Epithelial cell of proximal tubule (primary cell): Measurements from ENCODE around the gene IGF2BP1. TPM values are rescaled to one million over a fixed set of nuclear protein-coding genes. Genes with fewer than 3 reads are reported as not detected.

Experiments used
- DNase-seq: peaks from one replicate; pipeline ENCODE4 v3.0.0-alpha.2; 2011; ENCODE audit warnings: low read depth
- H3K4me3 ChIP-seq: 2 replicates; pipeline ENCODE4 v1.5.1; 2011; ENCODE audit warnings: low read depth, mild to moderate bottlenecking, low read length
- total RNA-seq: library from RNA; depleted of rRNA; stranded (reverse); fragments of >200 nt; gene quantifications from 2 replicates; pipeline ENCODE4 v1.2.3, GENCODE V29; 2015
- TF ChIP-seq, protein P1 (sequence below): conservative IDR thresholded peaks from 2 replicates; pipeline ENCODE4 v1.5.1; 2012; ENCODE audit warnings: low read depth, mild to moderate bottlenecking, low read length

The IGF2BP1 gene
- total RNA-seq, 1 donor from 2014 or later, result 9.0 TPM

- no peak for DNase-seq
- H3K4me3 ChIP-seq, result no peak overlapping the region
- TF ChIP-seq, protein P1, sequence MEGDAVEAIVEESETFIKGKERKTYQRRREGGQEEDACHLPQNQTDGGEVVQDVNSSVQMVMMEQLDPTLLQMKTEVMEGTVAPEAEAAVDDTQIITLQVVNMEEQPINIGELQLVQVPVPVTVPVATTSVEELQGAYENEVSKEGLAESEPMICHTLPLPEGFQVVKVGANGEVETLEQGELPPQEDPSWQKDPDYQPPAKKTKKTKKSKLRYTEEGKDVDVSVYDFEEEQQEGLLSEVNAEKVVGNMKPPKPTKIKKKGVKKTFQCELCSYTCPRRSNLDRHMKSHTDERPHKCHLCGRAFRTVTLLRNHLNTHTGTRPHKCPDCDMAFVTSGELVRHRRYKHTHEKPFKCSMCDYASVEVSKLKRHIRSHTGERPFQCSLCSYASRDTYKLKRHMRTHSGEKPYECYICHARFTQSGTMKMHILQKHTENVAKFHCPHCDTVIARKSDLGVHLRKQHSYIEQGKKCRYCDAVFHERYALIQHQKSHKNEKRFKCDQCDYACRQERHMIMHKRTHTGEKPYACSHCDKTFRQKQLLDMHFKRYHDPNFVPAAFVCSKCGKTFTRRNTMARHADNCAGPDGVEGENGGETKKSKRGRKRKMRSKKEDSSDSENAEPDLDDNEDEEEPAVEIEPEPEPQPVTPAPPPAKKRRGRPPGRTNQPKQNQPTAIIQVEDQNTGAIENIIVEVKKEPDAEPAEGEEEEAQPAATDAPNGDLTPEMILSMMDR, result no peak
Measured at GRCh38 chr17:49041527-49041926, 44.3 kb downstream of the IGF2BP1 start.

DNA sequence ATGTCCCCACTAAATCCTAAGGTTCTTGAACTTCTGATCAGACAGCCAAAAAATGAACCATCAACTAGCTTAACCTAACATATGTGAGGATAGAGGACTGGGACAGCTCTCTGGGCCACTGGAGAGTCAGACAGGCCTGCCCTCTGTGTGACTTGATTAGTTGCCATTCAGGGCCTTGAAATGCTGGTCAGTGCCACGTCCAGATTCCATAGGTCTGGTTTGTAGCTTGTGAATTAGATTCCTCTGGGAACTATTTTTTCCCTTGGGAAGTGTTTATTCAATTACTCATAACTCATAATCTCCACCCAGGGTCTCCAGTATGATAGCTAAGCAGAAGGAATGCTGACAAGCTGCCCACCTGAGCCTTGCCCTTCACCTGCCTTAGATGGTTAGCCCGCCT lies 48.2 kb downstream of the IGF2BP1 start:
- TF ChIP-seq, protein P1, result no peak
- H3K4me3 ChIP-seq, result no peak overlapping the region
- no peak for DNase-seq

DNA sequence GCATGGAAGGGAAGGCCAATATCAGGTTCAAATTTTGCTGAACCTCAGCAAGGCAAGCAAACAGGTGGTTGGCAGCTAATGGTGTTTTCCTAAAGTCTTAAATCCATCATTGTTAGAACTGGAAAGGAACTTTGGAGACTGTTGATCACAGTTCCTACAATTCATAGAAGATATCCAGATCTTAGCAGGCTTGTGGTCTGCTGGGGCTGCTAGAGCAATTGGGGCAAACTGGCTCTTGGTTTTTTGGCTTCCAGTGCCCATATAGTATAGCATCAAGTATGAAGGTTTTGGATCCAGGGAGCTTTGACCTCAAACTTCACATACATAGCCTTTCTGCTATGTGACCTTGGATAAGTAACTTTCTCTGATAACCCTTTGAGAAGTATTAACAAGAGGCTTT lies 49.7 kb downstream of the IGF2BP1 start:
- no peak for DNase-seq
- no peak overlapping the region for H3K4me3 ChIP-seq
- TF ChIP-seq, protein P1, result no peak

DNA sequence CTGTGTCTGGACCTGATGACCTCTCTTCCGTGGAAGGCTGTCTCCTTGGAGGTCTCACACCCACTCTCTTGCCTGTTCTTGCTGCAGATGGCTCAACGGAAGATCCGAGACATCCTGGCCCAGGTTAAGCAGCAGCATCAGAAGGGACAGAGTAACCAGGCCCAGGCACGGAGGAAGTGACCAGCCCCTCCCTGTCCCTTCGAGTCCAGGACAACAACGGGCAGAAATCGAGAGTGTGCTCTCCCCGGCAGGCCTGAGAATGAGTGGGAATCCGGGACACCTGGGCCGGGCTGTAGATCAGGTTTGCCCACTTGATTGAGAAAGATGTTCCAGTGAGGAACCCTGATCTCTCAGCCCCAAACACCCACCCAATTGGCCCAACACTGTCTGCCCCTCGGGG lies 52.1 kb downstream of the IGF2BP1 start:
- H3K4me3 ChIP-seq, result no peak overlapping the region
- TF ChIP-seq, protein P1, result no peak
- DNase-seq, result no peak

- DNase-seq, result no peak
- TF ChIP-seq, protein P1, result no peak
- no peak overlapping the region for H3K4me3 ChIP-seq
Measured at GRCh38 chr17:49050611-49051010, 53.4 kb downstream of the IGF2BP1 start.

DNA sequence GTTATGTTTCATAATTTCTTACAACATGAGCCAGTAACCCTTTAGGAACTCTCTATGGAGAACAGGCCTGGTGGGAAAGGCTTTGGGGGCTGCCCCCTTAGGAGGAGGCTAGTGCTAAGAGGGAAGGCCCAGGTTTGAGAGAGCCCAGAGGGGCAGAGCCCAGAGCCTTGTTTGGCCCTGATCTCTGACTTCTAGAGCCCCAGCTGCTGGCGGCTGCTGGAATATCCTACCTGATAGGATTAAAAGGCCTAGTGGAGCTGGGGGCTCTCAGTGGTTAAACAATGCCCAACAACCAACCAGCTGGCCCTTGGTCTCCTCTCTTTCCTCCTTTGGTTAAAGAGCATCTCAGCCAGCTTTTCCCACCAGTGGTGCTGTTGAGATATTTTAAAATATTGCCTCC lies 54.1 kb downstream of the IGF2BP1 start:
- TF ChIP-seq, protein P1, result no peak
- no peak overlapping the region for H3K4me3 ChIP-seq
- no peak for DNase-seq

- no peak overlapping the region for H3K4me3 ChIP-seq
- DNase-seq, result no peak
- TF ChIP-seq, protein P1, result no peak
Measured at GRCh38 chr17:49053171-49053829, 56.1 kb downstream of the IGF2BP1 start.
